Measurements from ENCODE around the gene ERO1B.
"Not testable (repeated sequence)": the region's sequence is repeated elsewhere in the genome, so short reads cannot be mapped to it uniquely, and the experiment has no call there.

Gene ERO1B

GRCh38 chr1:236209185-236209584 lies 72.6 kb downstream of the ERO1B start:
- ATAC-seq (replicated peaks) (no peak), DNase-seq (no peak)
- H3K36me3 Mint-ChIP-seq = peaks cover 42 to 72% of the 10 kb centered on the region in 2 donors
- H3K4me3 Mint-ChIP-seq = no peak overlapping the region
- no peak overlapping the region for H3K27ac Mint-ChIP-seq
- H3K27me3 Mint-ChIP-seq = no peaks in the 10 kb centered on the region
- no peaks in the 10 kb centered on the region for H3K4me1 Mint-ChIP-seq
- H3K9me3 Mint-ChIP-seq = no peaks in the 10 kb centered on the region

- DNase-seq (no peak), ATAC-seq (replicated peaks) (no peak)
- Mint-ChIP-seq H3K9me3 (peaks cover 6 to 11% of the 10 kb centered on the region in 2 donors), H3K36me3 (peaks cover 50 to 76% of the 10 kb centered on the region in 2 donors), H3K4me3 (no peak overlapping the region), H3K27ac (no peak overlapping the region), H3K27me3 (no peaks in the 10 kb centered on the region), H3K4me1 (no peaks in the 10 kb centered on the region)
Measured at GRCh38 chr1:236207569-236207968, 74.2 kb downstream of the ERO1B start.

DNA sequence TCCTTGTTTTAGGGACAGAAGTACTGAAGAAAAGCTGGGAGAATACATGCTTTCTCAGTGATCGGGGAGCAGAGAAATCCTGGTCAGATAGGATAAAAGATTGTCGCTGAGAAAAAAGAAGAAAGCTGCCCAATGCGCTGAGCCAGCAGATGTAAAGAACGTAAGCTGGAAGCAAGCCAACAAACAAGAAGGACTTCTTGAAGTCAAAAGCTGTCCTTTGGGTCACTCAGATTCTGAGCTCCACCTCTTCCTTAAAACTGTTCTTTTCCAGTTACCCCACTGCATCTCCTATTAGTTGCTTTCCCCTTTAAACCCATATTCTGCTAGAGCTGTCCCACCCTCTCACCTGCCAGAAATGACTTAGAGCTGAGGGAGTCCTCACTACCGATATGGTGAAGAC lies 74.6 kb downstream of the ERO1B start:
- peaks cover 6 to 13% of the 10 kb centered on the region in 2 donors for H3K9me3 Mint-ChIP-seq
- H3K27me3 Mint-ChIP-seq = no peaks in the 10 kb centered on the region
- no peaks in the 10 kb centered on the region for H3K4me1 Mint-ChIP-seq
- no peak overlapping the region for H3K4me3 Mint-ChIP-seq
- peaks cover 52 to 77% of the 10 kb centered on the region in 2 donors for H3K36me3 Mint-ChIP-seq
- ATAC-seq (replicated peaks) (no peak), DNase-seq (no peak)
- no peak overlapping the region for H3K27ac Mint-ChIP-seq

- Mint-ChIP-seq H3K27ac (no peak overlapping the region), H3K9me3 (peaks cover 10 to 17% of the 10 kb centered on the region in 2 donors), H3K4me1 (no peaks in the 10 kb centered on the region), H3K36me3 (peaks cover 55 to 78% of the 10 kb centered on the region in 2 donors), H3K4me3 (no peak overlapping the region), H3K27me3 (no peaks in the 10 kb centered on the region)
- ATAC-seq (replicated peaks) (no peak), DNase-seq (no peak)
Measured at GRCh38 chr1:236206548-236206947, 75.2 kb downstream of the ERO1B start.

GRCh38 chr1:236204656-236205055 lies 77.1 kb downstream of the ERO1B start:
- Mint-ChIP-seq H3K27me3 (no peaks in the 10 kb centered on the region), H3K27ac (no peak overlapping the region), H3K4me3 (no peak overlapping the region), H3K9me3 (peaks cover 20 to 25% of the 10 kb centered on the region in 2 donors), H3K36me3 (peaks cover 63 to 81% of the 10 kb centered on the region in 2 donors), H3K4me1 (no peaks in the 10 kb centered on the region)
- DNase-seq = no peak
- ATAC-seq (replicated peaks) = no peak

- no peaks in the 10 kb centered on the region for H3K4me1 Mint-ChIP-seq
- peaks cover 23 to 30% of the 10 kb centered on the region in 2 donors for H3K9me3 Mint-ChIP-seq
- H3K27me3 Mint-ChIP-seq = no peaks in the 10 kb centered on the region
- H3K36me3 Mint-ChIP-seq = peaks cover 62 to 82% of the 10 kb centered on the region in 2 donors
- H3K4me3 Mint-ChIP-seq = no peak overlapping the region
- ATAC-seq (replicated peaks) (no peak), DNase-seq (no peak)
- H3K27ac Mint-ChIP-seq = no peak overlapping the region
Measured at GRCh38 chr1:236204039-236204438, 77.7 kb downstream of the ERO1B start.

DNA sequence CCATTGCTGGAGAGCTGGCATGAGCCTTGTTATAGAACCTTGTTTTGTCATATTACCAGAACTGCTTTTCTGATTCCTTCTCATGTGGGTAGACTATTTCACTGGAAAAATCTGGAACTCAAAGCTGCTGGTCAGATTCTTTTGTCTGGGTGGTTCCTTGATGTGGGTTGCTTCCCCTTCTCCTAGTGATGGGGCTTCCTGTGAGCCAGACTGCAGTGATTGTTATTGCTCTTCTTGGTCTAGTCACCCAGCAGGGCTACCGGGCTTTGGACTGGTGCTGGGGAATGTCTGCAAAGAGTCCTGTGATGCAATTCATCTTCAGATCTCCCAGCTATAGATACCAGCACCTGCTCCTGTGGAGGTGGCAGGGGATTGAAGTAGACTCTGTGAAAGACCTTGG lies 80.0 kb downstream of the ERO1B start:
- no peaks in the 10 kb centered on the region for H3K4me1 Mint-ChIP-seq
- no peaks in the 10 kb centered on the region for H3K27me3 Mint-ChIP-seq
- H3K36me3 Mint-ChIP-seq = peaks cover 78 to 90% of the 10 kb centered on the region in 2 donors
- no peak for DNase-seq
- no peak for ATAC-seq (replicated peaks)
- H3K27ac Mint-ChIP-seq = no peak overlapping the region
- peaks cover 33 to 37% of the 10 kb centered on the region in 2 donors for H3K9me3 Mint-ChIP-seq
- H3K4me3 Mint-ChIP-seq = no peak overlapping the region

DNA sequence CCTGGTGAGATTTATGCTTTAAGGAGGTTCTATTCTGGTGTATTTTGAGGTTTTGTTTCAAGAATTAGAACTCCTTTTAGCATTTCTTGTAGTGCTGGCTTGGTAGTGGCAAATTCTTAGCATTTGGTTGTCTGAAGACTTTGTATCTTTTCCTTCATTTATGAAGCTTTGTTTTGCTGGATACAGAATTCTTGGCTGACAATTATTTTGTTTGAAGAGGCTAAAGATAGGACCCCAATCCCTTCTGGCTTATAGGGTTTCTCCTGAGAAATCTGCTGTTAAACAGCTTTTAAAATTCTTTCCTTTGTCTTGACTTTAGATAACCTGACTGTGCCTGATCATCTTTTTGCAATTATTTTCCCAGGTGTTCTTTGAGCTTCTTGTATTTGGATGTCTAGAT lies 80.8 kb downstream of the ERO1B start:
- DNase-seq = no peak
- Mint-ChIP-seq H3K4me3 (no peak overlapping the region), H3K4me1 (no peaks in the 10 kb centered on the region), H3K9me3 (peaks cover 33 to 37% of the 10 kb centered on the region in 2 donors), H3K27ac (no peak overlapping the region), H3K27me3 (no peaks in the 10 kb centered on the region), H3K36me3 (peaks cover 77 to 92% of the 10 kb centered on the region in 2 donors)
- no peak for ATAC-seq (replicated peaks)

DNA sequence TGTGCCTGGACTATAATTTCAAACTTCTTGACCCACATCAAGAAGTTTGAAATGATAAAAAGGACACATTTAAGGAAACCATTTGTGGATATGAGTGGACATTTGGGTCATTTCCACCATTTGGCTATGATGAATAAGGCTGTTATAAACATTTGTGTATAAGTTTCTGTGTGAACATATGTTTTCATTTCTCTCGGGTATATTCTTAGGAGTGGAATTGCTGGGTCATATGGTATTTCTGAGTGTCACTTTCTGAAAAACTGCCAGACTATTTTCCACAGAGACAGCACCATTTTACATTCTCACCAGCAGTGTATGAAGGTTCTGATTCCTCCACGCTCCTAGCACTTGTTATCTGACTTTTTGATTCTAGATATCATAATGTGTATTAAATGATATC lies 88.6 kb downstream of the ERO1B start:
- Mint-ChIP-seq H3K36me3 (peaks cover 88 to 97% of the 10 kb centered on the region in 2 donors), H3K4me1 (peaks cover under 1 to 3% of the 10 kb centered on the region in 2 donors), H3K27me3 (no peaks in the 10 kb centered on the region), H3K4me3 (no peak overlapping the region), H3K27ac (no peak overlapping the region), H3K9me3 (peaks cover 20 to 38% of the 10 kb centered on the region in 2 donors)
- no peak for ATAC-seq (replicated peaks)
- no peak for DNase-seq

GRCh38 chr1:236188084-236188483 lies 93.7 kb downstream of the ERO1B start:
- H3K4me1 Mint-ChIP-seq; H3K4me3 Mint-ChIP-seq; H3K27ac Mint-ChIP-seq; ATAC-seq (replicated peaks); DNase-seq; H3K27me3 Mint-ChIP-seq: not testable (repeated sequence)
- H3K9me3 Mint-ChIP-seq = peaks cover 15 to 21% of the 10 kb centered on the region in 2 donors
- peaks cover 74 to 84% of the 10 kb centered on the region in 2 donors for H3K36me3 Mint-ChIP-seq

DNA sequence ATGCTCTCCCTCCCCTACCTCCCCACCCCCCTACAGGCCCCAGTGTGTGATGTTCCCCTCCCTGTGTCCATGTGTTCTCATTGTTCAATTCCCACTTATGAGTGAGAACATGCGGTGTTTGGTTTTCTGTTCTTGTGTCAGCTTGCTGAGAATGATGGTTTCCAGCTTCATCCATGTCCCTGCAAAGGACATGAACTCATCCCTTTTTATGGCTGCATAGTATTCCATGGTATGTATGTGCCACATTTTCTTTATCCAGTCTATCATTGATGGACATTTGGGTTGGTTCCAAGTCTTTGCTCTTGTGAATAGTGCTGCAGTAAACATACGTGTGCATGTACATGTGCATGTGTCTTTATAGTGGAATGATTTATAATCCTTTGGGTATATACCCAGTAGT lies 95.3 kb downstream of the ERO1B start:
- ATAC-seq (replicated peaks); DNase-seq: not testable (repeated sequence)

DNA sequence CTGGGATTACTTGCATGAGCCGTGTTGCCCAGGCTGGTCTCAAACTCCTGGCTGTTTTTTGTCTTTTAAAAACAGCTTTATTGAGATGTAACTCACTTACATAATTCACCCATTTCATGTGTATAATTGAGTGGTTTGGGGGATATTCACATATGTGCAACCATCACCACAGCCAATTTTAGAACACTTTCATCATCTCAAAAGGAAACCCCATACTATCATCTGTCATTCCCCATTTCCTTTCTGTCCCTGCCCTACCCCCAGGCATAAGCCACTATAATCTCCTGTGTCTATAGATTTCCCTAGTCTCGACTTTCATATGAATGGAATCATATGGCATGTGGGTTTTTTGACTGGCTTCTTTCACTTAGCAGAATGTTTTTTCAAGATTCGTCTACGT lies 96.1 kb downstream of the ERO1B start:
- ATAC-seq (replicated peaks) = no peak
- Mint-ChIP-seq H3K27ac (no peak overlapping the region), H3K36me3 (peaks cover 54 to 66% of the 10 kb centered on the region in 2 donors), H3K4me1 (peaks cover 8 to 9% of the 10 kb centered on the region in 2 donors), H3K9me3 (peaks cover 13 to 17% of the 10 kb centered on the region in 2 donors), H3K4me3 (no peak overlapping the region), H3K27me3 (no peaks in the 10 kb centered on the region)
- DNase-seq = no peak

More for the DNA sequence above, 95.3 kb downstream of the ERO1B start:
- not testable (repeated sequence) for H3K27ac Mint-ChIP-seq, H3K4me3 Mint-ChIP-seq, H3K4me1 Mint-ChIP-seq, H3K27me3 Mint-ChIP-seq
- Mint-ChIP-seq H3K9me3 (peaks cover 15 to 21% of the 10 kb centered on the region in 2 donors), H3K36me3 (peaks cover 60 to 72% of the 10 kb centered on the region in 2 donors)

DNA sequence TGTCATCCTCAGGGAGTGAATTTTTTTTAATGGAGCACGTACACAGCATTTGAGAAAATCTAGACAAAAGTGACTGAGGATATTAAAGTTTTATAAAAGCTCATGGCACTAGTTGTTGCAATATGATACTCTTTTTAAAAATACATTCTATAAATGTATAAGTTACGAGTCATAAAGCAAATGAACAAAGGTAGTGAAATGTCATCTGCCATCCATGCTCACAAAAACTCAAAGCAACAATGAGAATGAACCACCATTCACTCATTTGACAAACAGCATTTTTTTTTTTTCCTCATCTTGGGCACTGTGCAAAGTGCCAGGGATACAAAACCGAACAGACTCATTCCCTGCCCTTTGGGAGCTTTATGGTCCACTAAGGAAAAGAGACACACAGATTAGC lies 100.7 kb downstream of the ERO1B start:
- H3K9me3 Mint-ChIP-seq = no peaks in the 10 kb centered on the region
- H3K36me3 Mint-ChIP-seq = peaks cover 30 to 45% of the 10 kb centered on the region in 2 donors
- no peaks in the 10 kb centered on the region for H3K27me3 Mint-ChIP-seq
- ATAC-seq (replicated peaks) (no peak), DNase-seq (no peak)
- no peak overlapping the region for H3K27ac Mint-ChIP-seq
- H3K4me3 Mint-ChIP-seq = no peak overlapping the region
- peaks cover 10% of the 10 kb centered on the region in 2 donors for H3K4me1 Mint-ChIP-seq

DNA sequence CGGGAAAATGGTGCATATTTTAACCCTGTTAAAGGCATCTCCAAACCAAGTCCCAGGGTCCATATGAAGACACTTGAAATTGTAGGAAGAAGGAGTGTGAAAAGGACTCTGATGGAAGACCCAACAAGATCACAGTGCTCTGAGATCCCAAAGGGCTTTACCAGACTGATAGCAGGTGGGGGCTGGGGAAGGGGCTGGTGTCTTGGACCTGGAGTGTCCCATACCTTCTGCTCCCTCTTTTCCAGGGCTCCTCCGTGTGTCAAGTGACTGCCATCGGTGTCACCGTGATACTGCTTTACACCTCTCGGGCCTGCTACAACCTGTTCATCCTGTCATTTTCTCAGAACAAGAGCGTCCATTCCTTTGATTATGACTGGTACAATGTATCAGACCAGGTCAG lies 102.1 kb downstream of the ERO1B start:
- H3K4me3 Mint-ChIP-seq = no peak overlapping the region
- H3K27ac Mint-ChIP-seq = no peak overlapping the region
- peaks cover 20 to 24% of the 10 kb centered on the region in 2 donors for H3K4me1 Mint-ChIP-seq
- H3K36me3 Mint-ChIP-seq = peaks cover 31 to 48% of the 10 kb centered on the region in 2 donors
- ATAC-seq (replicated peaks) (no peak), DNase-seq (no peak)
- H3K27me3 Mint-ChIP-seq = no peaks in the 10 kb centered on the region
- H3K9me3 Mint-ChIP-seq = peaks cover 0 to 5% of the 10 kb centered on the region in 2 donors

DNA sequence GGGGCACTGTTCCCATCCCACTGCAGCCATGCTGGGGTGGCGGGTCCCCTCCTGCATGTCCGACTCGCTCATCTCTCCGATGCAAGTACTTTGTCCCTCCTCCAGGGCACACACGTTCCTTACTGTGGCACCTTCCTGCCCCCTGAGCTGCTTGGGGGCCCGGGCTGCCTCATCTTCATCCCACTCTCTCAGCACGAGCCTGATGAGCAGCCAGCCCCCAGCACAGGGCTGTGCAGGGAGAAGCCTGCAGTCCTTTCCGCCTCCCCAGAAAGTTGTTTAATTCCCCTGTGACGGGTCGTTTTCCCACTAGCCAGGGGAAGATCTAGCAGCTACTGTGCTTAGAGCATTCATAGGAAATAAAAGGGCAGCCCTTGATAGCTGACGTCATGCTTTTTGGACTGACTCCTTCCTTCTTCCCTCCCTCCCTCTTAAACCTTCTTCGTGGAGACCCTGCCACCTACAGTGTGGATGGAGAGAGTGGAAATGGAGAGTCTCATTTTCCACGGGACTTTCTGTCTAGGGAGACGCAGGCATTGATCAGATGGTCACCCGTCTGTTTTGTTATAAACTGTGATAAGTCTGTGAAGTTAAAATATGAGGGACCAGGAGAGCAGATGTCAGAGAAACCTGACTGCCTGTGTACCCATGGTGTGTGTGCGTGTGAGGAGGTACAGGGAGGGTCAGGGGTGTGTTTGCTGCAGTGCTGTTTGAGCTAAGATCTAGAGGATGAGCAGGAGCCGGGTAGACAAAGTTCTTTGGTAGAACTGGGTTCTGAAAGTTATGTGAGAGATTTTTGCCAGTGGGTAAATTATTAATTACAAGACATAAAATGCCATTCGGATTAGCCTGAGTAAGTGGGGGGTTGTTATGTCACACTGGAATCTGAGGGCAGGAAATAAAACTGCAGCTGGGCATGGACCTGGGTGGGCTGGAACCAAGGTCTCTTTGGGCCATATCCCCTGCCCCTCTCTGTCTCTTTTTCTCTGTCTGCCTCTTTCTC lies 105.1 kb downstream of the ERO1B start:
- Mint-ChIP-seq H3K4me3 (no peak overlapping the region), H3K9me3 (peaks cover 0 to 6% of the 10 kb centered on the region in 2 donors), H3K27ac (peak overlapping the region; percentile 16), H3K27me3 (no peaks in the 10 kb centered on the region), H3K36me3 (peaks cover 45 to 56% of the 10 kb centered on the region in 2 donors), H3K4me1 (peaks cover 23 to 28% of the 10 kb centered on the region in 2 donors)
- DNase-seq (no peak), ATAC-seq (replicated peaks) (no peak)

All from stimulated activated naive B cell treated with anti-CD40 and anti-IgM and Interleukin-4, amounts not matched to agents 10 μg/mL and 1 μg/mL and 100 μg/mL, for 72 hours (primary cell).